CD4-positive, alpha-beta T cell treated with Interleukin-15 for 4 hours (primary cell): ENCODE results near the gene TDRD3.

ENCODE experiments used
- DNase-seq: peaks from one replicate; pipeline ENCODE4 v3.0.0-alpha.2; 2020; ENCODE audit warnings: low spot score

Gene TDRD3

DNA sequence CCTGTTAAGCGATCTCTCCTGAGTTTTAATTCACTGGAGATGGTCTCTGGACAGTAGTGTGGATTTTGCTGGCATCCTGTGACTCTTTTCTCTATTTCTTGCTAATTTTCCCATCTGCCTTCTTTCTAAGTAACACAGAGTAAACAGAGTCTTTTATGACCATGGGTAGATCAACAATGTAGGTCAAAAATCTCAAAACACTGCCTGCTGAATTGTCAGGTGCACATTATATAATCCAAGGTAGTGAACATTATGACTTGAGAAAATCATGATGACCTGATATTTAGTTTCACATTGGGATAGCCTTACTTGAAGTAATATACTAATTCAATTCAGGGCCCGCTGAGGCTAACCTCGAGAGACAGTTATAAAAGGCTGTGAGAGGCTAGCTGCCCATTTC, 180.7 kb downstream of the TDRD3 start:
- DNase-seq = no peak

DNA sequence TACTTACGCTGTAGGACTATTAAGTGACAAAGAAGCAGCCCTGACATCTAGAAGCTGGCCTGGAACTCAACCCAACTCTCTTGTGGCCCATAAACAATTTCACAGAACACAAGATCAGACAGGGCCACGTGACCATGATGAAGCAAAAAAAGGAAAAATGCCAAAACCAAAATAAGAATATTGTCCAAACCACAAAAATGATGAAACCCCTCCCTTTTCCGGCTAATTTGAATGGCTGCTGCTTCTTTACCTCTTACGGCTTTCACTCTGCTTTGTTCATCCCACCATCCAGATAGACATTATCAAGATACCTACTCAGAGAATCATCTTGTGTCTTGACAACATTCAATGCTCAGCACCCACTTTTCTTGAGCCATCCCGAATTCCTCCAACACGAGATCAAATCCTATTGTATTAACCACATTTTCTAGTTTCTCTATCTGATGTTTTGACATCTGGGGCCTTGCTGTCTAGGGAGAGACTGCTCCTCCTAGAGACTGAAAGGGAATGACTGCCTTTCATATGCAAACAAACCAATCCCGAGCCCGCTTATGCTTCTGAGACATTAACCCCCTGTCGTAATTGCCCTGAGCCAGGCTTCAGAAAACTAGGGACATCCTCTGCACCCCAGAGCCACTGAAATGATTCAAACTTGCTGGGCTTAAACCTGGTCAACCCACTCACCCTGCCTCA, 186.3 kb downstream of the TDRD3 start:
- no peak for DNase-seq

- no peak for DNase-seq
Observed at GRCh38 chr13:60583911-60584753, 187.1 kb downstream of the TDRD3 start.

DNA sequence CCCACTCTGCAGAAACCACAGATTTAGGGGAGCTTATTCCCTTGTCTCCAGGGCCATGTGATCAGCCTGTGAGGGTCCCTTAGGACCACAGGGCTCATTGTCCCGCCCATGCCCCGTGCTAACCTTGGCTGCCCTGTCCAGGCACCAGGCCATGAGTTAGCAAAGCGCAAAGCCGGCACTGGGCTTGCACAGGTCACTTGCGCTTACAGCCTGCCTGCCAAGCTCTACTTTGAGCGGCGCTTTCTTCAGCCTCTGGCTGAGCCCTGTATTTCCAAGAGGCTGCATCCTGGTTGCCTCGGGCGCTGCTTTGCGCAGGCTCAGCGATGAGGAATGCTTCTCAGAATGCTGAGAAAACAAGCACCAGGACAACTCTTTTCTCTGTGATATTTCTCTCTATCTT, 188.0 kb downstream of the TDRD3 start:
- DNase-seq = no peak

DNA sequence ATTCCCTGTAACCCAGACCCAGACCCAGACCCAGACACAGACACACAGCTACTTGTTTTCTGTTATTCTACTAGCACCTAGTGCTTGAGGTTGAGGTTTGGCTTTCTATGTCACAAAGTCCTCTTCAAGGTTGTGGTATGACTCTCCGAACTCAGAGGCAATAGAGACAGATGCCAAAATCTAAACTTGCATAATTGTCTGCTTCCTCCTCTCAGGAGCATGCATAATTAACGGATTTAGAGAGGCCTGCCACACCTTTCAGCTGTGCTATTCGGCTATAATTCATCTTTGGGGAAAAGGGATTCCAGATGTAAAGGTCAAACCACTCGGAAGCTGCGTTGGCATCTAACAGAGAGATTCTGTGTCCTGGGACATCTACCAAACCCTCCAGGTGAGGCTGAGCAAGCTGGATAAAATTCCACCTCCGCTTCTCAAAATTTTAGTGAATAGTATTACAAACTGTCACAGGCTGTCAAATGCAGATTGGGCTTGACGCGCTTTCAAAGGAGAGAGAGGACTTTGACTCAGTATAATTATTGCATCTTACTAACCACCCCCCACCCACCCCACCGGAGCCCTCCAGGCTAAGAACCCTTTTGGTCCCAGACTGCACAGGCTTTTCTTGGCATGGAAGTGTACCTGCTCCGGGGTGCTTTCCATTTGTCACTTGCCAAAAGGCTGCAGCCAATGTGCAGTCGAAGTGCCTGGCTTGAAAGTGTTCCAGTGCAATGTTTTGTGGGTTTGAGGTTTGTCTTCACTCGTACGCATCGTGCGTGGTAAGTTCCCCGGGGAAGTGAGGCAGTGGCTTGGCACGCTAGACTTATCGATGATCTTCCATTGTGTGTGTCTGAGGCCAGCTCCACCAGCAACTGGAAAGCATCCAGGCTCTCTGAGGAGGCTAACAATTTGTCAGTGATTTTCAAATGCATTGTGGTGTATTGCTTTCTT, 194.1 kb downstream of the TDRD3 start:
- DNase-seq = no peak

- no peak for DNase-seq
Observed at GRCh38 chr13:60603049-60603448, 206.0 kb downstream of the TDRD3 start.

DNA sequence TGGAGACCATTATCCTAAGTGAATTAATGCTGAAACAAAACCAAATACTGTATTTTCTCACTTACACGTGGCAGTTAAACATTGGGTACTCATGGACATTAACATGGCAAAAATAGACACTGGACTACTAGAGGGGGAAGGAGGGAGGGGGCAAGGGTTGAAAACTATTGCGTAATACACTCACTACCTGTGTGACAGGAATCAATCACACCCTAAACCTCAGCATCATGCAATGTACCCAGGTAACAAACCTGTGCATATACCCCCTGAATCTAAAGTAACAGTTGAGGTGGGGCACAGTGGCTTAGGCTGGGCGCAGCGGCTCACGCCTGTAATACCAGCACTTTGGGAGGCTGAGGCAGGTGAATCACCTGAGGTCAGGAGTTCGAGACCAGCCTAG, 207.0 kb downstream of the TDRD3 start:
- DNase-seq = no peak

- DNase-seq = no peak
Observed at GRCh38 chr13:60608954-60609353, 211.9 kb downstream of the TDRD3 start.

DNA sequence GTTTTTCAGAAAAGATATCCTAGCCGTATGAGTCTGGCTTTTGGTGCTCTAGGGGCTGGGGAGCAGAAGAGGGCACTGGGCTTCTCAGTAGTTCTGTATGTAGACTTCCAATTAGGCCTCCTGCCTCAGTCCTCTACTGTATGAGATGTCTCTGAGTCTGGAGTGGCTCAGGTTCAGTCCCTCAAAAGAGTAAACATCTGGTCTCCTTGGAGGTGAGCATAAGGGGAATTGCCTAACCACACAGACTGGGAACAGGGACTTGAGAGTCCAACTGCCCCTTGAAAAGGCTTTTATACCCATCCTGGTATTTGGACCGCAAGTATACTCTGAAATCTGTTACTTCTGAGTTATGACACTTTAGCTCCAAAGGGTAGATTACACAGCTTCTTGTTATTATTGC, 214.5 kb downstream of the TDRD3 start:
- no peak for DNase-seq

DNA sequence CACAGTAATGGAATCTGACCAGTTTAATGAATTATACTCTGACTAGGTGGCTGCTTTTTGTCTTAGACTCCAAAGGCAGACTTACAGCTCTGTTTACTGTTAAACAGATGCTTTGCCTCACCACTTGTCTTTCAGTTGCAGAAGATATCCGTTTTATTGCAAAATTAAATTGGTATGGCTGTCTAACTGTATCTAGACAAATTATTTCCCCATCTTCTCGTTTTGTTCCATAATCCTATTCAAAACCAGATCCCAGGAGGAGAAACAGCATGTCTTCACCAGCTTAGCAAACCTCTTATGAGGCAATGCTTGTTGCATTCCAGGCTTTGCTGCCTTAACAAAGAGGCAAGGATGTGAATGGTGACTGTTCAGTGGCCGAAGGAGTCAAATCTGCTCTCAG, 215.6 kb downstream of the TDRD3 start:
- DNase-seq = no peak

DNA sequence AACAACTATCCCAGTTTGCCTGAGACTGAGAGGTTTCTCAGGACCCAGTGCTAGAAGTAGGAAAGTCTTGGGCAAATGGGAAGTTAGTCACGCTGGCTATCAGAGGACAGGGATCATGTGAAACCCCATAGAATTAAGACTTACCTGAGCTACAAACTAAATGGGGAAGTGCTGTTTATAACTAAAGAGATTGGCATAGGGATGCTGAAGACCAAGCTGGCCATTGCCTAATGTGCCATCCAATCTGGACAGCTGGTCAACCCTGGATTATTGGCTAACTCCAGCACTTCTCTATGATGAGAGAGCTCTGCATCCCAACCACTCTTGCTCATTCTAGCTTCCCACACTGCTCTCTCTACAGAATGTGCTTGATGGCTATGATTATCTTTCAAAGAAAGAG, 216.1 kb downstream of the TDRD3 start:
- DNase-seq = no peak

DNA sequence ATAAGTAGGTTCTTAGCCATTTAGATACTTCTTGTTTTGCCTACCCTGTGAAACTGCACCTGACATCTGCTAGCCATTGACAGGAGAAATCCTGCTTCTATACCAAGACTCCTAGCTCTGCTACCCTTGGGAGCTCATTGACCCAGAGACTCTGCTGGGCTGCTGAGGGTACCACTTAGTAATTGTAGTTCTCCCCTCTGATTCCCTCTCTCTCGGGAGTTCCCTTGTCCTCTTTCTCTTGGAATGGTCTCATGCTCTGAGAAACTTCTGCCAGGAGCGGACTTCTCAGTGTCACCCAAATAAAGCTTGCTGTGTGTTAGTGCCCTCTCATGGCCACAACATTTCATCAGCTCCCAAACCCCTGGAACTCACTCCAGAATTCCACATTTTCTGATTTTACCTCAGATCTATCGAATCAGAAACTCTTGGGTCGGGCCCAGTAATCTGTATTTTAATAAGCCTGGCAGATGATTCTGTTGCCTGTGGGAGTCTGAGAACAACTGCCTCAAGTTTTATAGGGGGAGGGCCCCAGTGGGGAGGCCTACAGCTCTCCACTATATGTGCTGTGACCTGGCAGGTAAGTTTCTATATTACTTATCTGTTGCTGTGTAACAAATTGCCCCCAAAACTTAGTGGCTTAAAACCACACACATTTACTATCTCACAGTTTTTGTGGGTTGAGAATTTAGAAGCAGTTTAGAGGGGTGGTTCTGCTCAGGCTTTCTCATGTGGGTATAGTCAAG, 221.1 kb downstream of the TDRD3 start:
- no peak for DNase-seq

DNA sequence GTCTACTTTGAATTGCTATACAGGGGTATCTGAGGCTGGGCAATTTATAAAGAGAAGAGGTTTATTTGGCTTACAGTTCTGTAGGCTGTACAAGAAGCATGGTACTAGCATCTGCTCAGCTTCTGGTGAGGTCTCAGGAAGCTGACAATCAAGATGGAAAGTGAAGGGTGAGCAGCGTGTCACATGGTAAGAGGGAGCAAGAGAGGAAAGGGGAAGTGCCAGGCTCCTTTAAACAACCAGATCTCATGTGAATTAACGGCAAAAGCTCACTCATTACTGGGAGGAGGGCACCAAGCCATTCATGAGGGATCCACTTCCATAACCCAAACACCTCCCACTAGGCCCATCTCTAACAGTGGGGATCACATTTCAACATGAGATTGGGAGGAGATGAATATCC, 222.4 kb downstream of the TDRD3 start:
- DNase-seq = no peak

DNA sequence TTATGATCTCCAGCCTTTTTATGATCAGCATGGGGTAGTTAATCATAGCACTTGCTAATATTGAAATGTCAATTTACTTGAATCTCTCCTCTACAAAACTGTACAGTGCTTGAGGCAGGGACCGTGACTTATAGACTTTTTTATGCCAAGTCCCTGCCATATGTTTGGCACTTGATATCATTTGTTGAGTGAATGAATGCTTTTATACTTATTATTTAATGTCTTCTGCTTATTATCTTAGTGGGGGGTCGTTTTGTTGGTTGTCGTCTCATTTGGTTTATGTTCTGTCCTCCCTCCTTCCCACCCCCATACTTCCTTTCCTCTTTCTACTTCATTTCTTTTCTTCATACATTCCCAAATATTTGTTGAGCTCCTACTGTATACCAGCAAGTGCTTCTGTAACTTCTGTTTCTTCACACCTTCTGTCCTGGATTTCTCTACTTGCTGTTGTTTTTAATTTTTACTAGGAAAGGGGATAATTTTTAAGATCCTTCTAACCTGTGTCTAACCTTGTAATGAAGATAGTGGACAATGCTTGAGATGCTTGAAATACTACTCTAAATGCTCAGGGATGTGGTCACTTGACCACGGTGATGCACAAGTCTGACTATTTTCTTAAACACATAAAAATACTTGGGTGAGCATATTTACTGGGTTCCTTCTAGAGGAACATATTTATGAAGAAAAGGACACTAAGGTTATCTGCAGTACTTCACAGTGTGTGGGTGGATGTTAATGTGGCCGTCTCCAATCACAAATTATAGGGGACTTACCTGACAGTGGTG, 223.8 kb downstream of the TDRD3 start:
- DNase-seq = no peak

DNA sequence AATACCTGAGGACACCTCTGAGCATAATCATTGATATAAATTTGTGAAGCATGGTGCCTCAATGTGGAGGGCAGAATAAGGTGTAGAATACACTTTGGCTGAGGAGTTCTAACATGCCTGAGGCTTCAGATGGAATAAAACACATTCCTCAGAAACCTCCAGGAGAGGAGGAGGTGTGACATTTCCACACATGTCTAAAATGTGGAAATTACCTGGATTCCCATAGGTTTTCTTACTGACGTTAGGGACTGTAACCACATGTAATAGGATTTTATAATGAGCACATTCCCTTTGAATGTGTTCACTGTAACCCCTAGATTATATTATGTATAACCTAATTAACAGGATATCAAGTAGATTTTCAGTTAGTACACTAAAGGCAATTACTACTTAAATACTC, 226.1 kb downstream of the TDRD3 start:
- DNase-seq = no peak
